ENCODE data around the gene SLU7.

- TF ChIP-seq, protein P1, sequence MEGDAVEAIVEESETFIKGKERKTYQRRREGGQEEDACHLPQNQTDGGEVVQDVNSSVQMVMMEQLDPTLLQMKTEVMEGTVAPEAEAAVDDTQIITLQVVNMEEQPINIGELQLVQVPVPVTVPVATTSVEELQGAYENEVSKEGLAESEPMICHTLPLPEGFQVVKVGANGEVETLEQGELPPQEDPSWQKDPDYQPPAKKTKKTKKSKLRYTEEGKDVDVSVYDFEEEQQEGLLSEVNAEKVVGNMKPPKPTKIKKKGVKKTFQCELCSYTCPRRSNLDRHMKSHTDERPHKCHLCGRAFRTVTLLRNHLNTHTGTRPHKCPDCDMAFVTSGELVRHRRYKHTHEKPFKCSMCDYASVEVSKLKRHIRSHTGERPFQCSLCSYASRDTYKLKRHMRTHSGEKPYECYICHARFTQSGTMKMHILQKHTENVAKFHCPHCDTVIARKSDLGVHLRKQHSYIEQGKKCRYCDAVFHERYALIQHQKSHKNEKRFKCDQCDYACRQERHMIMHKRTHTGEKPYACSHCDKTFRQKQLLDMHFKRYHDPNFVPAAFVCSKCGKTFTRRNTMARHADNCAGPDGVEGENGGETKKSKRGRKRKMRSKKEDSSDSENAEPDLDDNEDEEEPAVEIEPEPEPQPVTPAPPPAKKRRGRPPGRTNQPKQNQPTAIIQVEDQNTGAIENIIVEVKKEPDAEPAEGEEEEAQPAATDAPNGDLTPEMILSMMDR (IDR thresholded peaks at IDR 0.05 in 8 of 11, conservative IDR thresholded peaks at IDR 0.05 in 3 of 11) = no peak
- TF ChIP-seq POLR2A (IDR thresholded peaks at IDR 0.05) (no peak), POLR2AphosphoS5 (IDR thresholded peaks at IDR 0.05) (no peak)
Measured at GRCh38 chr5:160432196-160432595, 13.3 kb upstream of the SLU7 start.
